ENCODE measurements around the gene ZFP57.

DNA sequence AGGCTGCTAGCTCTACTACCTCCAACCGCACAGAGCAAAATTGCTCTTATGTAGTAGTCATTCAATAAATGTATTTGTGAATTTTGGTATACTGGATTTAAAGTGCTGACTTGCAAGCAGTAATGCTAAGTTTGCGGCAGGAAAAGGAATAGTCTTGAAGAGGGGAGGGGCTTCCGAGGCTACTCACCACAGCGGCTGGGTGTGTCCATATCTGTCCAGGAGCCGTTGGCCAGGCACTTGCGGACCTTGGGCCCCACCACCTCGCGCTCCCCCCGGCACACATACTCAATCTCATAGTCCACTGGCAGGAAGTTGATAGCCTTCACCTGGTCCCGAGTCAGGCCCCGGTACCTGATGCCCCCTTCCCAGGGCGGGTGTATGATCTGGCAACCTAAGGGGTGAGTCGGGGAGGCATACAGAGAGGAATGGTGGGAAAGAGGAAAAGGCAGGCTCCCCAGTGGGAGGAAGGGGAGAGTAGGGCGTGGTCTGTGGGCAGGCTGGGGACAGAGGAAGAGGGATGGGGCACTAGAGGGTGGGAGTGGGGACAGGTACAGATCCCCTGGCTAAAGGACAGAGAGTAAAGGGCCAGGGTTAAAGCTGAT lies 49.6 kb downstream of the ZFP57 start:
- TF ChIP-seq CTCF (IDR thresholded peaks at IDR 0.05) (no peak), POLR2AphosphoS5 (IDR thresholded peaks at IDR 0.05) (no peak), POLR2A (IDR thresholded peaks at IDR 0.05; ENCODE audit: low read depth) (no peak), EP300 (IDR thresholded peaks at IDR 0.05) (no peak)

Data from esophagus muscularis mucosa (tissue), 4 donors.